ENCODE measurements around the gene SAPCD2. TPM values are rescaled to one million over a fixed set of nuclear protein-coding genes. Genes with fewer than 3 reads are reported as not detected.

Gene SAPCD2
- total and polyA plus RNA-seq, 2 experiments from 2014 or later = 13.4 to 60.3 TPM

DNA sequence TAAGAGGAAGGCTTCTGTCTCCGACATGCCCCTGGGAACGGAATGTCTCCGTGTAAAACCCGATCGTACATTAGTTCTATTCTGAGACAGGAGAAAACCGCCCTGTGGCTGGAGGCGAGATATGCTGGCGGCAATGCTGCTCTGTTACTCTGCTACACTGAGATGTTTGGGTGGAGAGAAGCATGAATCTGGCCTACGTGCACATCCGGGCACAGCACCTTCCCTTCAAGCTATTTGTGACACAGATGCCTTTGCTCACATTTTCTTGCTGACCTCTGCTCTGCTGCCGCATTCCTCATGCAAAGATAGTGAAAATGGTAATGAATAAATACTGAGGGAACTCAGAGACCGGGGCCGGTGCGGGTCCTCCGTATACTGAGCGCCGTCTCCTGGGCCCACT is 46.4 kb upstream of the SAPCD2 start:
- Mint-ChIP-seq H3K4me1 (no peaks in the 10 kb centered on the region; the same call in 2 of the 3 replicates), H3K27me3 (ENCODE audit: insufficient read depth, low read depth, poor library complexity) (peaks cover 29% of the 10 kb centered on the region), H3K9me3 (peaks cover 12% of the 10 kb centered on the region), H3K36me3 (ENCODE audit: low read depth) (peaks cover 5% of the 10 kb centered on the region; the same call in 1 of the 3 replicates), H3K4me3 (peak overlapping the region; percentile 13; the same call in 1 of the 3 replicates), H3K27ac (no peak overlapping the region)
- H3K27ac ChIP-seq (ENCODE audit: low read depth) = no peak overlapping the region
- H3K4me2 ChIP-seq = no peak overlapping the region
- no peaks in the 10 kb centered on the region for H3K9me2 ChIP-seq (ENCODE audit: insufficient read depth)
- H3K36me3 ChIP-seq (ENCODE audit: insufficient read depth) = no peaks in the 10 kb centered on the region
- no peak overlapping the region for H3K4me3 ChIP-seq
- ATAC-seq (no peak), DNase-seq (ENCODE audit: low spot score) (no peak)
- no peaks in the 10 kb centered on the region for H3K79me2 ChIP-seq (replicated peaks; ENCODE audit: insufficient read depth)
- H3F3A ChIP-seq (replicated peaks; ENCODE audit: low read depth) = no peaks in the 10 kb centered on the region
- peaks cover 44% of the 10 kb centered on the region for H3K27me3 ChIP-seq (ENCODE audit: insufficient read depth)
- TF ChIP-seq ZNF114 (CRISPR knock-in tag; IDR thresholded peaks at IDR 0.05) = no peak
- TF ChIP-seq, protein P1, sequence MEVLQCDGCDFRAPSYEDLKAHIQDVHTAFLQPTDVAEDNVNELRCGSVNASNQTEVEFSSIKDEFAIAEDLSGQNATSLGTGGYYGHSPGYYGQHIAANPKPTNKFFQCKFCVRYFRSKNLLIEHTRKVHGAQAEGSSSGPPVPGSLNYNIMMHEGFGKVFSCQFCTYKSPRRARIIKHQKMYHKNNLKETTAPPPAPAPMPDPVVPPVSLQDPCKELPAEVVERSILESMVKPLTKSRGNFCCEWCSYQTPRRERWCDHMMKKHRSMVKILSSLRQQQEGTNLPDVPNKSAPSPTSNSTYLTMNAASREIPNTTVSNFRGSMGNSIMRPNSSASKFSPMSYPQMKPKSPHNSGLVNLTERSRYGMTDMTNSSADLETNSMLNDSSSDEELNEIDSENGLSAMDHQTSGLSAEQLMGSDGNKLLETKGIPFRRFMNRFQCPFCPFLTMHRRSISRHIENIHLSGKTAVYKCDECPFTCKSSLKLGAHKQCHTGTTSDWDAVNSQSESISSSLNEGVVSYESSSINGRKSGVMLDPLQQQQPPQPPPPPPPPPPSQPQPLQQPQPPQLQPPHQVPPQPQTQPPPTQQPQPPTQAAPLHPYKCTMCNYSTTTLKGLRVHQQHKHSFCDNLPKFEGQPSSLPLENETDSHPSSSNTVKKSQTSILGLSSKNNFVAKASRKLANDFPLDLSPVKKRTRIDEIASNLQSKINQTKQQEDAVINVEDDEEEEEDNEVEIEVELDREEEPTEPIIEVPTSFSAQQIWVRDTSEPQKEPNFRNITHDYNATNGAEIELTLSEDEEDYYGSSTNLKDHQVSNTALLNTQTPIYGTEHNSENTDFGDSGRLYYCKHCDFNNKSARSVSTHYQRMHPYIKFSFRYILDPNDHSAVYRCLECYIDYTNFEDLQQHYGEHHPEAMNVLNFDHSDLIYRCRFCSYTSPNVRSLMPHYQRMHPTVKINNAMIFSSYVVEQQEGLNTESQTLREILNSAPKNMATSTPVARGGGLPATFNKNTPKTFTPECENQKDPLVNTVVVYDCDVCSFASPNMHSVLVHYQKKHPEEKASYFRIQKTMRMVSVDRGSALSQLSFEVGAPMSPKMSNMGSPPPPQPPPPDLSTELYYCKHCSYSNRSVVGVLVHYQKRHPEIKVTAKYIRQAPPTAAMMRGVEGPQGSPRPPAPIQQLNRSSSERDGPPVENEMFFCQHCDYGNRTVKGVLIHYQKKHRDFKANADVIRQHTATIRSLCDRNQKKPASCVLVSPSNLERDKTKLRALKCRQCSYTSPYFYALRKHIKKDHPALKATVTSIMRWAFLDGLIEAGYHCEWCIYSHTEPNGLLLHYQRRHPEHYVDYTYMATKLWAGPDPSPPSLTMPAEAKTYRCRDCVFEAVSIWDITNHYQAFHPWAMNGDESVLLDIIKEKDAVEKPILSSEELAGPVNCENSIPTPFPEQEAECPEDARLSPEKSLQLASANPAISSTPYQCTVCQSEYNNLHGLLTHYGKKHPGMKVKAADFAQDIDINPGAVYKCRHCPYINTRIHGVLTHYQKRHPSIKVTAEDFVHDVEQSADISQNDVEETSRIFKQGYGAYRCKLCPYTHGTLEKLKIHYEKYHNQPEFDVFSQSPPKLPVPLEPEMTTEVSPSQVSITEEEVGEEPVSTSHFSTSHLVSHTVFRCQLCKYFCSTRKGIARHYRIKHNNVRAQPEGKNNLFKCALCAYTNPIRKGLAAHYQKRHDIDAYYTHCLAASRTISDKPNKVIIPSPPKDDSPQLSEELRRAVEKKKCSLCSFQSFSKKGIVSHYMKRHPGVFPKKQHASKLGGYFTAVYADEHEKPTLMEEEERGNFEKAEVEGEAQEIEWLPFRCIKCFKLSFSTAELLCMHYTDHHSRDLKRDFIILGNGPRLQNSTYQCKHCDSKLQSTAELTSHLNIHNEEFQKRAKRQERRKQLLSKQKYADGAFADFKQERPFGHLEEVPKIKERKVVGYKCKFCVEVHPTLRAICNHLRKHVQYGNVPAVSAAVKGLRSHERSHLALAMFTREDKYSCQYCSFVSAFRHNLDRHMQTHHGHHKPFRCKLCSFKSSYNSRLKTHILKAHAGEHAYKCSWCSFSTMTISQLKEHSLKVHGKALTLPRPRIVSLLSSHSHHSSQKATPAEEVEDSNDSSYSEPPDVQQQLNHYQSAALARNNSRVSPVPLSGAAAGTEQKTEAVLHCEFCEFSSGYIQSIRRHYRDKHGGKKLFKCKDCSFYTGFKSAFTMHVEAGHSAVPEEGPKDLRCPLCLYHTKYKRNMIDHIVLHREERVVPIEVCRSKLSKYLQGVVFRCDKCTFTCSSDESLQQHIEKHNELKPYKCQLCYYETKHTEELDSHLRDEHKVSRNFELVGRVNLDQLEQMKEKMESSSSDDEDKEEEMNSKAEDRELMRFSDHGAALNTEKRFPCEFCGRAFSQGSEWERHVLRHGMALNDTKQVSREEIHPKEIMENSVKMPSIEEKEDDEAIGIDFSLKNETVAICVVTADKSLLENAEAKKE (CRISPR knock-in tag; IDR thresholded peaks at IDR 0.05) = no peak
- TF ChIP-seq, protein P2, sequence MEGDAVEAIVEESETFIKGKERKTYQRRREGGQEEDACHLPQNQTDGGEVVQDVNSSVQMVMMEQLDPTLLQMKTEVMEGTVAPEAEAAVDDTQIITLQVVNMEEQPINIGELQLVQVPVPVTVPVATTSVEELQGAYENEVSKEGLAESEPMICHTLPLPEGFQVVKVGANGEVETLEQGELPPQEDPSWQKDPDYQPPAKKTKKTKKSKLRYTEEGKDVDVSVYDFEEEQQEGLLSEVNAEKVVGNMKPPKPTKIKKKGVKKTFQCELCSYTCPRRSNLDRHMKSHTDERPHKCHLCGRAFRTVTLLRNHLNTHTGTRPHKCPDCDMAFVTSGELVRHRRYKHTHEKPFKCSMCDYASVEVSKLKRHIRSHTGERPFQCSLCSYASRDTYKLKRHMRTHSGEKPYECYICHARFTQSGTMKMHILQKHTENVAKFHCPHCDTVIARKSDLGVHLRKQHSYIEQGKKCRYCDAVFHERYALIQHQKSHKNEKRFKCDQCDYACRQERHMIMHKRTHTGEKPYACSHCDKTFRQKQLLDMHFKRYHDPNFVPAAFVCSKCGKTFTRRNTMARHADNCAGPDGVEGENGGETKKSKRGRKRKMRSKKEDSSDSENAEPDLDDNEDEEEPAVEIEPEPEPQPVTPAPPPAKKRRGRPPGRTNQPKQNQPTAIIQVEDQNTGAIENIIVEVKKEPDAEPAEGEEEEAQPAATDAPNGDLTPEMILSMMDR (conservative IDR thresholded peaks at IDR 0.05; ENCODE audit: low read depth in 2 of 2) = no peak
- no peak for TF ChIP-seq NANOG (IDR thresholded peaks at IDR 0.05; ENCODE audit: borderline replicate concordance)
- TF ChIP-seq, protein P3, sequence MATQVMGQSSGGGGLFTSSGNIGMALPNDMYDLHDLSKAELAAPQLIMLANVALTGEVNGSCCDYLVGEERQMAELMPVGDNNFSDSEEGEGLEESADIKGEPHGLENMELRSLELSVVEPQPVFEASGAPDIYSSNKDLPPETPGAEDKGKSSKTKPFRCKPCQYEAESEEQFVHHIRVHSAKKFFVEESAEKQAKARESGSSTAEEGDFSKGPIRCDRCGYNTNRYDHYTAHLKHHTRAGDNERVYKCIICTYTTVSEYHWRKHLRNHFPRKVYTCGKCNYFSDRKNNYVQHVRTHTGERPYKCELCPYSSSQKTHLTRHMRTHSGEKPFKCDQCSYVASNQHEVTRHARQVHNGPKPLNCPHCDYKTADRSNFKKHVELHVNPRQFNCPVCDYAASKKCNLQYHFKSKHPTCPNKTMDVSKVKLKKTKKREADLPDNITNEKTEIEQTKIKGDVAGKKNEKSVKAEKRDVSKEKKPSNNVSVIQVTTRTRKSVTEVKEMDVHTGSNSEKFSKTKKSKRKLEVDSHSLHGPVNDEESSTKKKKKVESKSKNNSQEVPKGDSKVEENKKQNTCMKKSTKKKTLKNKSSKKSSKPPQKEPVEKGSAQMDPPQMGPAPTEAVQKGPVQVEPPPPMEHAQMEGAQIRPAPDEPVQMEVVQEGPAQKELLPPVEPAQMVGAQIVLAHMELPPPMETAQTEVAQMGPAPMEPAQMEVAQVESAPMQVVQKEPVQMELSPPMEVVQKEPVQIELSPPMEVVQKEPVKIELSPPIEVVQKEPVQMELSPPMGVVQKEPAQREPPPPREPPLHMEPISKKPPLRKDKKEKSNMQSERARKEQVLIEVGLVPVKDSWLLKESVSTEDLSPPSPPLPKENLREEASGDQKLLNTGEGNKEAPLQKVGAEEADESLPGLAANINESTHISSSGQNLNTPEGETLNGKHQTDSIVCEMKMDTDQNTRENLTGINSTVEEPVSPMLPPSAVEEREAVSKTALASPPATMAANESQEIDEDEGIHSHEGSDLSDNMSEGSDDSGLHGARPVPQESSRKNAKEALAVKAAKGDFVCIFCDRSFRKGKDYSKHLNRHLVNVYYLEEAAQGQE (IDR thresholded peaks at IDR 0.05; ENCODE audit: unreplicated experiment) = no peak
- no peak for TF ChIP-seq EZH2 (IDR thresholded peaks at IDR 0.05; ENCODE audit: low read depth, unreplicated experiment)
- no peak for TF ChIP-seq EZH2phosphoT487 (IDR thresholded peaks at IDR 0.05; ENCODE audit: unreplicated experiment)
- TF ChIP-seq, protein P4, sequence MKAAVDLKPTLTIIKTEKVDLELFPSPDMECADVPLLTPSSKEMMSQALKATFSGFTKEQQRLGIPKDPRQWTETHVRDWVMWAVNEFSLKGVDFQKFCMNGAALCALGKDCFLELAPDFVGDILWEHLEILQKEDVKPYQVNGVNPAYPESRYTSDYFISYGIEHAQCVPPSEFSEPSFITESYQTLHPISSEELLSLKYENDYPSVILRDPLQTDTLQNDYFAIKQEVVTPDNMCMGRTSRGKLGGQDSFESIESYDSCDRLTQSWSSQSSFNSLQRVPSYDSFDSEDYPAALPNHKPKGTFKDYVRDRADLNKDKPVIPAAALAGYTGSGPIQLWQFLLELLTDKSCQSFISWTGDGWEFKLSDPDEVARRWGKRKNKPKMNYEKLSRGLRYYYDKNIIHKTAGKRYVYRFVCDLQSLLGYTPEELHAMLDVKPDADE (IDR thresholded peaks at IDR 0.05) = no peak
- no peak for TF ChIP-seq JUNB (IDR thresholded peaks at IDR 0.05; ENCODE audit: unreplicated experiment)
- no peak for TF ChIP-seq CREB1 (CRISPR knock-in tag; IDR thresholded peaks at IDR 0.05; ENCODE audit: low read depth)
- no peak for TF ChIP-seq ZNF331 (CRISPR knock-in tag; IDR thresholded peaks at IDR 0.05; ENCODE audit: low read depth)
- TF ChIP-seq POLR2AphosphoS5 (IDR thresholded peaks at IDR 0.05; ENCODE audit: low read depth) = no peak
- no peak for TF ChIP-seq STAT1 (IDR thresholded peaks at IDR 0.05; ENCODE audit: unreplicated experiment)
- no peak overlapping the region for H2AFZ ChIP-seq
- H4K20me1 ChIP-seq (replicated peaks; ENCODE audit: insufficient read depth) = no peaks in the 10 kb centered on the region; the same call in 1 of the 2 replicates
- H3K4me1 ChIP-seq (ENCODE audit: insufficient read depth) = no peaks in the 10 kb centered on the region; the same call in 1 of the 2 replicates
